Measurements from ENCODE around the gene FAM117B. TPM values are rescaled to one million over a fixed set of nuclear protein-coding genes. Genes with fewer than 3 reads are reported as not detected.

FAM117B gene
- total RNA-seq, 2 donors from 2014 or later, result 32.1 to 34.0 TPM

DNA sequence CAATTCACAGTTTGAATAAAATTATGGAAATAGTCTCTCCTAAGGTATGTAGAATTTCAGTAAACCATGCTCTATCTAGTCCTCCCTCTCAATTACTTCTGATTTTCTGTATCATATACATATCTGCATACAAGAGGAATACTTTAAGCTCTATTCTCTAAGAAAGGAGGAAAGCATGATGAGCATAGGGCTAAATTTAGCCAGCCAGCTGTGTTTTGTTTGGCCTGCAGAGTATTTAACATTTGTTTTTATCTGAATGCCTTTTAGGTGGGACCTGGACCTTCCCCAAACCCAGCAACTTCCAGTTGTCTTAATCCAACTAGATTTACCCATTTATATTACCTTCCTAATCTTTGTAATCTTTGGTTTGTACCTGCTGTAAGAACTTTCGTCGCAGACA lies 42.2 kb upstream of the FAM117B start:
- no peak overlapping the region for H3K27ac ChIP-seq (ENCODE audit: low read depth, low read length)
- no peaks in the 10 kb centered on the region for H3K36me3 Mint-ChIP-seq (ENCODE audit: low read depth)
- TF ChIP-seq, protein P1, sequence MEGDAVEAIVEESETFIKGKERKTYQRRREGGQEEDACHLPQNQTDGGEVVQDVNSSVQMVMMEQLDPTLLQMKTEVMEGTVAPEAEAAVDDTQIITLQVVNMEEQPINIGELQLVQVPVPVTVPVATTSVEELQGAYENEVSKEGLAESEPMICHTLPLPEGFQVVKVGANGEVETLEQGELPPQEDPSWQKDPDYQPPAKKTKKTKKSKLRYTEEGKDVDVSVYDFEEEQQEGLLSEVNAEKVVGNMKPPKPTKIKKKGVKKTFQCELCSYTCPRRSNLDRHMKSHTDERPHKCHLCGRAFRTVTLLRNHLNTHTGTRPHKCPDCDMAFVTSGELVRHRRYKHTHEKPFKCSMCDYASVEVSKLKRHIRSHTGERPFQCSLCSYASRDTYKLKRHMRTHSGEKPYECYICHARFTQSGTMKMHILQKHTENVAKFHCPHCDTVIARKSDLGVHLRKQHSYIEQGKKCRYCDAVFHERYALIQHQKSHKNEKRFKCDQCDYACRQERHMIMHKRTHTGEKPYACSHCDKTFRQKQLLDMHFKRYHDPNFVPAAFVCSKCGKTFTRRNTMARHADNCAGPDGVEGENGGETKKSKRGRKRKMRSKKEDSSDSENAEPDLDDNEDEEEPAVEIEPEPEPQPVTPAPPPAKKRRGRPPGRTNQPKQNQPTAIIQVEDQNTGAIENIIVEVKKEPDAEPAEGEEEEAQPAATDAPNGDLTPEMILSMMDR (conservative IDR thresholded peaks at IDR 0.05), result no peak
- peaks cover 4% of the 10 kb centered on the region for H3K4me1 ChIP-seq (ENCODE audit: control insufficient read depth, insufficient read depth, low read length)
- no peak overlapping the region for H3K27ac Mint-ChIP-seq
- no peaks in the 10 kb centered on the region for H3K9me3 Mint-ChIP-seq
- WGBS, 2 experiments (ENCODE audit: insufficient coverage in 1 of 2, insufficient read length in 1 of 2), result 91% methylated on average over 2 of the region's 2 CpGs; no CpG with 5 or more reads in 1 of the 2 experiments
- peaks cover 14% of the 10 kb centered on the region for H3K4me1 Mint-ChIP-seq
- H3K9ac ChIP-seq (ENCODE audit: extremely low read depth, low read length, poor library complexity, severe bottlenecking), result no peak overlapping the region
- DNase-seq, result no peak
- no peak overlapping the region for H3K4me3 Mint-ChIP-seq
- no peaks in the 10 kb centered on the region for H3K36me3 ChIP-seq (ENCODE audit: control insufficient read depth, insufficient read depth, low read length)
- H3K27me3 Mint-ChIP-seq (ENCODE audit: insufficient read depth), result no peaks in the 10 kb centered on the region
- no peaks in the 10 kb centered on the region for H3K27me3 ChIP-seq (ENCODE audit: control insufficient read depth, insufficient read depth, low read length, poor library complexity, severe bottlenecking)
- H3K9me3 ChIP-seq (ENCODE audit: control insufficient read depth, low read length), result no peaks in the 10 kb centered on the region
- H3K4me3 ChIP-seq (ENCODE audit: low read length), result no peak overlapping the region

DNA sequence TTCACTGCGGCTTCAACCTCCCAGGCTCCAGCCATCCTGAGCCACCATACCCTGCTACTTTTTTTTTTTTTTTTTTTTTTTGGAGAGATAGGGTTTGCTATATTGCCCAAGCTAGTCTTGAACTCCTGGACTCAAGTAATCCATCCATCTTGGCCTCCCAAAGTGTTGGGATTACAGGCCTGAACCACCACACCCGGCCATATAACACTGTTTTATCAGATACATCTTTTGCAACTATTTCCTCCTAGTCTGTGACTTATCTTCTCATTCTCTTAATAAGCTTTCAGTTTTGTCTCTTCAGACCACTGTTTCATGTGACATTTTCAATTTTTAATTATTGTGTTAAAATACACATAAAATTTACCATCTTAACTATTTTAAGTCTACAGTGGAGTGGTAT lies 35.7 kb upstream of the FAM117B start:
- Histone ChIP-seq H3K27me3 (ENCODE audit: control insufficient read depth, insufficient read depth, low read length, poor library complexity, severe bottlenecking) (no peaks in the 10 kb centered on the region), H3K36me3 (ENCODE audit: control insufficient read depth, insufficient read depth, low read length) (no peaks in the 10 kb centered on the region), H3K9ac (ENCODE audit: extremely low read depth, low read length, poor library complexity, severe bottlenecking) (no peak overlapping the region), H3K9me3 (ENCODE audit: control insufficient read depth, low read length) (no peaks in the 10 kb centered on the region), H3K4me3 (ENCODE audit: low read length) (no peak overlapping the region), H3K27ac (ENCODE audit: low read depth, low read length) (no peak overlapping the region), H3K4me1 (ENCODE audit: control insufficient read depth, insufficient read depth, low read length) (no peaks in the 10 kb centered on the region)
- no peaks in the 10 kb centered on the region for H3K9me3 Mint-ChIP-seq
- H3K4me1 Mint-ChIP-seq, result peaks cover 5% of the 10 kb centered on the region
- H3K4me3 Mint-ChIP-seq, result no peak overlapping the region
- H3K27ac Mint-ChIP-seq, result no peak overlapping the region
- DNase-seq, result no peak
- TF ChIP-seq, protein P1 (conservative IDR thresholded peaks at IDR 0.05), result no peak
- no peaks in the 10 kb centered on the region for H3K27me3 Mint-ChIP-seq (ENCODE audit: insufficient read depth)
- no peaks in the 10 kb centered on the region for H3K36me3 Mint-ChIP-seq (ENCODE audit: low read depth)
- WGBS, 2 experiments (ENCODE audit: insufficient coverage in 1 of 2, insufficient read length in 1 of 2), result 91% methylated on average over 2 of the region's 2 CpGs; no CpG with 5 or more reads in 1 of the 2 experiments

DNA sequence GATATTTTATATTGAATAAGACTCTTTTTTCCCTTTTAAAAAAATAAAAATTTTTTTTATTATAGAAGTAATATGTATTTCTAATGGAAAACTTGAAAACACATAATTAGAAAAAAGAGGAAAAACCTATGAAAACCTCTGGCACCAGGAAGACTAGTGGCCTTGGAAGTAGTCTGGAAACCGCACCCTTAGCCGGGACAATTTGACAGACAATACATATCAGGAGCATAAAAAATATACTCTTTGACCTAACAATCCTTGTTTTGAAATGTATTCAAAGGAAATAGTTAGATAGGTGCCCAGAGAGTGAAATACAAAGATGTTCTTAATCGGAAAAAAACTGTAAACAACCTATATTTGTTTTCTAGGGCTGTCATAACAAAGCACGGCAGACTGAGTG lies 34.9 kb upstream of the FAM117B start:
- Histone ChIP-seq H3K4me3 (ENCODE audit: low read length) (no peak overlapping the region), H3K36me3 (ENCODE audit: control insufficient read depth, insufficient read depth, low read length) (no peaks in the 10 kb centered on the region), H3K4me1 (ENCODE audit: control insufficient read depth, insufficient read depth, low read length) (no peaks in the 10 kb centered on the region), H3K9me3 (ENCODE audit: control insufficient read depth, low read length) (no peaks in the 10 kb centered on the region), H3K27ac (ENCODE audit: low read depth, low read length) (no peak overlapping the region), H3K27me3 (ENCODE audit: control insufficient read depth, insufficient read depth, low read length, poor library complexity, severe bottlenecking) (no peaks in the 10 kb centered on the region), H3K9ac (ENCODE audit: extremely low read depth, low read length, poor library complexity, severe bottlenecking) (no peak overlapping the region)
- TF ChIP-seq, protein P1 (conservative IDR thresholded peaks at IDR 0.05), result no peak
- H3K9me3 Mint-ChIP-seq, result no peaks in the 10 kb centered on the region
- no peaks in the 10 kb centered on the region for H3K36me3 Mint-ChIP-seq (ENCODE audit: low read depth)
- H3K27ac Mint-ChIP-seq, result no peak overlapping the region
- no peaks in the 10 kb centered on the region for H3K27me3 Mint-ChIP-seq (ENCODE audit: insufficient read depth)
- H3K4me3 Mint-ChIP-seq, result no peak overlapping the region
- peaks cover 5% of the 10 kb centered on the region for H3K4me1 Mint-ChIP-seq
- DNase-seq, result no peak
- 86 to 88% methylated on average over 1 to 3 of the region's 4 CpGs for WGBS, 2 experiments (ENCODE audit: insufficient coverage in 1 of 2, insufficient read length in 1 of 2)
